HepG2 (cell line): Measurements from ENCODE around the gene DCST2. TPM values are rescaled to one million over a fixed set of nuclear protein-coding genes. Genes with fewer than 3 reads are reported as not detected.

Experiments
- ATAC-seq: fragments of 200-7000 bp; cut with Tn5 transposase; 3 replicates; pipeline ENCODE4 v1.9.1; 2020; ENCODE audit warnings: mild to moderate bottlenecking, moderate library complexity
- BruUV-seq: library from RNA; stranded (reverse); fragments of 400-500 nt; replicated peaks from 2 replicates; lab custom pipeline; 2021; lab: Mats Ljungman, UMichigan
- CTCF ChIA-PET: fragments of 300-600 bp; formaldehyde crosslinking; extraction: SDS; loops from one replicate; lab custom pipeline; 2021; ENCODE audit warnings: low total read pairs, inconsistent platforms, low intra/inter-chr PET ratio; lab: Yijun Ruan, JAX
- POLR2A ChIA-PET: fragments of 350-600 bp; sonication (Branson Sonifier 250); formaldehyde crosslinking; loops from one replicate; lab custom pipeline; 2020; ENCODE audit warnings: antibody characterized with exemption, inconsistent platforms; lab: Yijun Ruan, JAX
- DNase-seq: peaks from one replicate; pipeline ENCODE4 v3.0.0-alpha.2; 2015; ENCODE audit warnings: low spot score
- FAIRE-seq: peaks from 3 replicates; lab custom pipeline; 2011; peaks lifted over from hg19 to GRCh38; lab: Jason Lieb, UNC
- H2AFZ ChIP-seq: one replicate; pipeline ENCODE4 v1.6.1; 2011; ENCODE audit warnings: low read length, inconsistent platforms
- H3K27ac ChIP-seq: fragments of 300-600 bp; 3 replicates; pipeline ENCODE4 v1.8.0; 2011; ENCODE audit warnings: mixed run types, mild to moderate bottlenecking, mixed read lengths, low read length, inconsistent platforms; ENCODE audit not compliant: insufficient read depth; ENCODE audit errors: extremely low read length
- H3K27me3 ChIP-seq, 2 experiments: fragments of 200-600 bp in 1 of 2; 2 replicates in 1 of 2; 3 replicates in 1 of 2; pipeline versions ENCODE4 v1.6.0 to v1.8.0; 2011; ENCODE audit warnings: low read length in 2 of 2, mild to moderate bottlenecking in 2 of 2, moderate library complexity in 2 of 2, inconsistent platforms in 1 of 2; ENCODE audit not compliant: insufficient read depth in 2 of 2, control insufficient read depth in 1 of 2
- H3K36me3 ChIP-seq, 2 experiments: fragments of 200-600 bp in 1 of 2; replicated peaks in 1 of 2; 2 replicates in 1 of 2; 3 replicates in 1 of 2; pipeline versions ENCODE4 v1.5.1 to v1.8.0; 2011; ENCODE audit warnings: low read length in 2 of 2, inconsistent platforms in 1 of 2; ENCODE audit not compliant: insufficient read depth in 2 of 2, control insufficient read depth in 1 of 2
- H3K4me1 ChIP-seq: 2 replicates; pipeline ENCODE4 v1.5.1; 2012; ENCODE audit warnings: low read length, inconsistent platforms; ENCODE audit not compliant: insufficient read depth
- H3K4me2 ChIP-seq: 2 replicates; pipeline ENCODE4 v1.6.0; 2011; ENCODE audit warnings: low read depth, low read length, inconsistent platforms
- H3K4me3 ChIP-seq, 3 experiments: fragments of 200-600 bp in 1 of 3; sonication (generic), shearing (Covaris generic) in 1 of 3; replicated peaks in 1 of 3; 2 replicates each; pipeline ENCODE4 v1.5.1; 2011 to 2016; ENCODE audit warnings: low read length in 3 of 3, inconsistent platforms in 2 of 3, low read depth in 2 of 3, mild to moderate bottlenecking in 2 of 3, control low read depth in 1 of 3, mixed read lengths in 1 of 3; ENCODE audit not compliant: insufficient read depth in 1 of 3
- H3K79me2 ChIP-seq: one replicate; pipeline ENCODE4 v1.6.1; 2011; ENCODE audit warnings: low read length, inconsistent platforms; ENCODE audit not compliant: insufficient read depth
- H3K9ac ChIP-seq: 2 replicates; pipeline ENCODE4 v1.6.0; 2011; ENCODE audit warnings: mild to moderate bottlenecking, low read depth, low read length, inconsistent platforms; ENCODE audit not compliant: insufficient read depth
- H3K9me3 ChIP-seq: 2 replicates; pipeline ENCODE4 v1.5.1; 2012; ENCODE audit warnings: mild to moderate bottlenecking, low read length
- H4K20me1 ChIP-seq: 2 replicates; pipeline ENCODE4 v1.6.0; 2011; ENCODE audit warnings: inconsistent platforms, mild to moderate bottlenecking, low read length, moderate library complexity; ENCODE audit not compliant: insufficient read depth
- ADNP ChIP-seq: sonication (generic); formaldehyde crosslinking; IDR thresholded peaks from 2 replicates; pipeline ENCODE4 v1.4.0; 2020; ENCODE audit warnings: missing genetic modification reagents
- CTCF ChIP-seq: sonication (generic); formaldehyde crosslinking; IDR thresholded peaks from 2 replicates; pipeline ENCODE4 v1.5.0; 2020; ENCODE audit warnings: mild to moderate bottlenecking, missing genetic modification reagents, moderate library complexity
- FLYWCH1 ChIP-seq: sonication (generic); formaldehyde crosslinking; IDR thresholded peaks from 2 replicates; pipeline ENCODE4 v1.8.1; 2023; ENCODE audit warnings: mild to moderate bottlenecking, missing genetic modification reagents
- HNRNPL ChIP-seq: fragments of 200-400 bp; formaldehyde crosslinking; IDR thresholded peaks from 2 replicates; pipeline ENCODE4 v1.6.1; 2017; ENCODE audit warnings: mild to moderate bottlenecking, low read depth, low read length
- NBN ChIP-seq: fragments of 450-650 bp; conservative IDR thresholded peaks from 2 replicates; pipeline ENCODE4 v1.6.1; 2017
- RAD21 ChIP-seq: fragments of 450-650 bp; formaldehyde crosslinking; IDR thresholded peaks from 2 replicates; pipeline ENCODE4 v1.5.0; 2020; ENCODE audit warnings: mild to moderate bottlenecking
- SMC3 ChIP-seq: IDR thresholded peaks from 2 replicates; pipeline ENCODE4 v1.6.1; 2011; ENCODE audit warnings: low read length, improper control_type of control experiment
- STAG1 ChIP-seq: sonication (generic); formaldehyde crosslinking; IDR thresholded peaks from 2 replicates; pipeline ENCODE4 v1.4.0; 2020; ENCODE audit warnings: missing genetic modification reagents
- ZBTB33 ChIP-seq: sonication (generic); formaldehyde crosslinking; IDR thresholded peaks from 2 replicates; pipeline ENCODE4 v1.4.0; 2020; ENCODE audit warnings: missing genetic modification reagents
- ZNF33B ChIP-seq: sonication (generic); formaldehyde crosslinking; IDR thresholded peaks from 2 replicates; pipeline ENCODE4 v1.5.1; 2020; ENCODE audit warnings: mild to moderate bottlenecking, missing genetic modification reagents
- ZNF619 ChIP-seq: sonication (generic); formaldehyde crosslinking; IDR thresholded peaks from 2 replicates; pipeline ENCODE4 v1.4.0; 2020; ENCODE audit warnings: mild to moderate bottlenecking, missing genetic modification reagents
- ZNF703 ChIP-seq: sonication (generic); formaldehyde crosslinking; IDR thresholded peaks from 2 replicates; pipeline ENCODE4 v1.5.1; 2020; ENCODE audit warnings: missing genetic modification reagents, mild to moderate bottlenecking, moderate library complexity, borderline replicate concordance
- ZSCAN30 ChIP-seq: sonication (generic); formaldehyde crosslinking; IDR thresholded peaks from 2 replicates; pipeline ENCODE4 v1.5.0; 2020; ENCODE audit warnings: mild to moderate bottlenecking, missing genetic modification reagents
- WGBS: methylation state at CpG from one replicate; pipeline ENCODE4 v1.1.6; 2017; ENCODE audit warnings: low lambda C conversion rate; 5-methylcytosine and 5-hydroxymethylcytosine counted together
- in situ Hi-C: cut with HindIII; loops from 2 replicates; pipeline ENCODE4 v1.10.0; 2017; ENCODE audit warnings: low pct_unique_long_range_greater_than_20kb; ENCODE audit not compliant: extremely low pct_ligation_motif_present
- intact Hi-C: fragments of 100-400 bp; cut with micrococcal nuclease; formaldehyde crosslinking; loops from one replicate; pipeline ENCODE4 v1.10.0; 2022; ENCODE audit not compliant: unreplicated experiment
- polyA plus RNA-seq, 8 experiments: library from polyadenylated mRNA; depleted of rRNA in 3 of 8; stranded (reverse) in 7 of 8; unstranded in 1 of 8; fragments of >200 nt; fragmentation: Illumina TruSeq in 4 of 8; extraction: Trizol in 4 of 8; gene quantifications; 2 replicates each; pipeline versions ENCODE4 v1.2.1 to v1.2.3, GENCODE V29; 2011 to 2016; ENCODE audit warnings: low read depth in 4 of 8, missing spikeins in 1 of 8, mixed read lengths in 1 of 8; ENCODE audit not compliant: insufficient read depth in 1 of 8
- total RNA-seq, 5 experiments: library from RNA; depleted of rRNA; stranded (reverse); fragments of >200 nt; fragmentation: Illumina TruSeq; extraction: Trizol; gene quantifications; 2 replicates each; pipeline ENCODE4 v1.2.3, GENCODE V29; 2016; ENCODE audit warnings: low read depth in 1 of 5
- TF ChIP-seq, protein P1 (sequence below): sonication (generic); formaldehyde crosslinking; IDR thresholded peaks from 2 replicates; pipeline ENCODE4 v1.8.1; 2023; ENCODE audit warnings: mild to moderate bottlenecking, missing genetic modification reagents
- TF ChIP-seq, protein P2 (sequence below): sonication (generic); formaldehyde crosslinking; IDR thresholded peaks from 2 replicates; pipeline ENCODE4 v1.8.1; 2022; ENCODE audit warnings: low read depth, mild to moderate bottlenecking, missing genetic modification reagents

Gene DCST2
- total and polyA plus RNA-seq, 2 of the 13 experiments (the other 11 are each of a cell fraction or from before 2014, with no cell fraction given) = 0.74 TPM; not detected in 1

GRCh38 chr1:154998818-154999570 is 34.6 kb downstream of the DCST2 start:
- ATAC-seq = no peak
- 0 out of 2 replicates have a peak overlapping the region, but pooled peaks have one; percentile 4 for H3K9ac ChIP-seq
- TF ChIP-seq ZSCAN30 (CRISPR knock-in tag) (no peak), ZBTB33 (peak; percentile 79), ZNF703 (CRISPR knock-in tag) (no peak), STAG1 (CRISPR knock-in tag) (peak; percentile 44), CTCF (CRISPR knock-in tag) (peak; percentile 74), ZNF33B (CRISPR knock-in tag) (peak; percentile 54; the same call in 1 of the 2 replicates), ADNP (CRISPR knock-in tag) (0 out of 2 replicates have a peak, but pooled peaks have one; percentile 33), SMC3 (0 out of 2 replicates have a peak, but pooled peaks have one; percentile 12), RAD21 (CRISPR knock-in tag) (peak; percentile 53; the same call in 1 of the 2 replicates), FLYWCH1 (no peak), NBN (no peak), HNRNPL (0 out of 2 replicates have a peak, but pooled peaks have one; percentile 32), ZNF619 (CRISPR knock-in tag) (no peak)
- TF ChIP-seq, protein P1, sequence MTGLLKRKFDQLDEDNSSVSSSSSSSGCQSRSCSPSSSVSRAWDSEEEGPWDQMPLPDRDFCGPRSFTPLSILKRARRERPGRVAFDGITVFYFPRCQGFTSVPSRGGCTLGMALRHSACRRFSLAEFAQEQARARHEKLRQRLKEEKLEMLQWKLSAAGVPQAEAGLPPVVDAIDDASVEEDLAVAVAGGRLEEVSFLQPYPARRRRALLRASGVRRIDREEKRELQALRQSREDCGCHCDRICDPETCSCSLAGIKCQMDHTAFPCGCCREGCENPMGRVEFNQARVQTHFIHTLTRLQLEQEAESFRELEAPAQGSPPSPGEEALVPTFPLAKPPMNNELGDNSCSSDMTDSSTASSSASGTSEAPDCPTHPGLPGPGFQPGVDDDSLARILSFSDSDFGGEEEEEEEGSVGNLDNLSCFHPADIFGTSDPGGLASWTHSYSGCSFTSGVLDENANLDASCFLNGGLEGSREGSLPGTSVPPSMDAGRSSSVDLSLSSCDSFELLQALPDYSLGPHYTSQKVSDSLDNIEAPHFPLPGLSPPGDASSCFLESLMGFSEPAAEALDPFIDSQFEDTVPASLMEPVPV (CRISPR knock-in tag) = 0 out of 2 replicates have a peak, but pooled peaks have one; percentile 9
- TF ChIP-seq, protein P2, sequence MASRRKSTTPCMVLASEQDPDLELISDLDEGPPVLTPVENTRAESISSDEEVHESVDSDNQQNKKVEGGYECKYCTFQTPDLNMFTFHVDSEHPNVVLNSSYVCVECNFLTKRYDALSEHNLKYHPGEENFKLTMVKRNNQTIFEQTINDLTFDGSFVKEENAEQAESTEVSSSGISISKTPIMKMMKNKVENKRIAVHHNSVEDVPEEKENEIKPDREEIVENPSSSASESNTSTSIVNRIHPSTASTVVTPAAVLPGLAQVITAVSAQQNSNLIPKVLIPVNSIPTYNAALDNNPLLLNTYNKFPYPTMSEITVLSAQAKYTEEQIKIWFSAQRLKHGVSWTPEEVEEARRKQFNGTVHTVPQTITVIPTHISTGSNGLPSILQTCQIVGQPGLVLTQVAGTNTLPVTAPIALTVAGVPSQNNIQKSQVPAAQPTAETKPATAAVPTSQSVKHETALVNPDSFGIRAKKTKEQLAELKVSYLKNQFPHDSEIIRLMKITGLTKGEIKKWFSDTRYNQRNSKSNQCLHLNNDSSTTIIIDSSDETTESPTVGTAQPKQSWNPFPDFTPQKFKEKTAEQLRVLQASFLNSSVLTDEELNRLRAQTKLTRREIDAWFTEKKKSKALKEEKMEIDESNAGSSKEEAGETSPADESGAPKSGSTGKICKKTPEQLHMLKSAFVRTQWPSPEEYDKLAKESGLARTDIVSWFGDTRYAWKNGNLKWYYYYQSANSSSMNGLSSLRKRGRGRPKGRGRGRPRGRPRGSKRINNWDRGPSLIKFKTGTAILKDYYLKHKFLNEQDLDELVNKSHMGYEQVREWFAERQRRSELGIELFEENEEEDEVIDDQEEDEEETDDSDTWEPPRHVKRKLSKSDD = 0 out of 2 replicates have a peak, but pooled peaks have one; percentile 45

More at GRCh38 chr1:154998818-154999570, 34.6 kb downstream of the DCST2 start:
- H3K9me3 ChIP-seq = no peaks in the 10 kb centered on the region
- no TSS peak for BruUV-seq
- FAIRE-seq (no peak), DNase-seq (no peak)
- no peaks in the 10 kb centered on the region for H3K36me3 ChIP-seq
- H4K20me1 ChIP-seq = no peaks in the 10 kb centered on the region
- no peaks in the 10 kb centered on the region; a peak in 1 of 5 replicates for H3K27me3 ChIP-seq
- H3K79me2 ChIP-seq = peaks cover 11% of the 10 kb centered on the region
- WGBS = 82% methylated on average over 39 of the region's 40 CpGs
- CTCF ChIA-PET = interaction anchor here (2.8 to 6.8 kb wide), 2 partner anchors 18 to 92 kb away, joined by 11 to 54 read pairs; no protein-coding TSS in a partner anchor
- H2AFZ ChIP-seq = no peak overlapping the region
- no peak overlapping the region for H3K4me2 ChIP-seq
- H3K27ac ChIP-seq = peak overlapping the region; percentile 97
- H3K4me3 ChIP-seq = peak overlapping the region in 1 of 3 experiments; percentile 84; a peak in 1 of 6 replicates
- H3K4me1 ChIP-seq = peaks cover 18% of the 10 kb centered on the region
- POLR2A ChIA-PET = interaction anchor here (0.8 to 6.7 kb wide), 5 partner anchors 16 to 67 kb away, joined by 3 to 86 read pairs (median 8); partner anchors contain the start of genes FLAD1 and PBXIP1
- intact Hi-C loops = loop anchor here (5.0 kb wide), 1 partner anchor 63 kb away; the partner anchor contains the start of gene EFNA4
- in situ Hi-C loops = loop anchor here (5.0 kb wide), 1 partner anchor 37 kb away; the partner anchor contains the start of gene PYGO2
